Calu3 (cell line): ENCODE measurements around the gene NUB1. TPM values are rescaled to one million over a fixed set of nuclear protein-coding genes. Genes with fewer than 3 reads are reported as not detected.

Experiments used
- BruUV-seq: library from RNA; stranded (reverse); fragments of 400-500 nt; replicated peaks from 2 replicates; lab custom pipeline; 2021; lab: Mats Ljungman, UMichigan
- CTCF ChIA-PET: fragments of 300-600 bp; sonication (Branson Sonifier 250); formaldehyde crosslinking; loops from one replicate; lab custom pipeline; 2022; ENCODE audit warnings: antibody characterized with exemption; lab: Charles Lee
- DNase-seq: peaks from one replicate; pipeline ENCODE4 v3.0.0; 2022
- H3K27ac Mint-ChIP-seq: one replicate; pipeline ENCODE4 v1.8.0; 2022; ENCODE audit warnings: mixed read lengths; ENCODE audit not compliant: unreplicated experiment
- H3K27me3 Mint-ChIP-seq: one replicate; pipeline ENCODE4 v1.8.0; 2022; ENCODE audit warnings: mixed read lengths; ENCODE audit not compliant: unreplicated experiment
- H3K36me3 Mint-ChIP-seq: one replicate; pipeline ENCODE4 v1.8.0; 2022; ENCODE audit warnings: mild to moderate bottlenecking, moderate library complexity, mixed read lengths; ENCODE audit not compliant: insufficient read depth, unreplicated experiment
- H3K4me1 Mint-ChIP-seq: one replicate; pipeline ENCODE4 v1.8.0; 2022; ENCODE audit warnings: mild to moderate bottlenecking, low read depth, mixed read lengths; ENCODE audit not compliant: unreplicated experiment
- H3K4me3 Mint-ChIP-seq: one replicate; pipeline ENCODE4 v1.8.0; 2022; ENCODE audit warnings: mild to moderate bottlenecking, low read depth, moderate library complexity, mixed read lengths; ENCODE audit not compliant: unreplicated experiment
- H3K9me3 Mint-ChIP-seq: one replicate; pipeline ENCODE4 v1.8.0; 2022; ENCODE audit warnings: low read depth, mixed read lengths; ENCODE audit not compliant: unreplicated experiment
- CTCF ChIP-seq: fragments of 200-600 bp; IDR thresholded peaks from one replicate; pipeline ENCODE4 v1.8.0; 2022; ENCODE audit warnings: antibody characterized with exemption; ENCODE audit not compliant: unreplicated experiment
- intact Hi-C: fragments of 100-400 bp; cut with micrococcal nuclease; formaldehyde crosslinking; loops from one replicate; pipeline ENCODE4 v1.10.0; 2022; ENCODE audit not compliant: unreplicated experiment
- total RNA-seq: library from RNA; stranded (reverse); gene quantifications from 2 replicates; pipeline ENCODE4 v1.2.3, GENCODE V29; 2022

The NUB1 gene
- total RNA-seq, 1 experiment from 2014 or later, result 56.2 TPM

DNA sequence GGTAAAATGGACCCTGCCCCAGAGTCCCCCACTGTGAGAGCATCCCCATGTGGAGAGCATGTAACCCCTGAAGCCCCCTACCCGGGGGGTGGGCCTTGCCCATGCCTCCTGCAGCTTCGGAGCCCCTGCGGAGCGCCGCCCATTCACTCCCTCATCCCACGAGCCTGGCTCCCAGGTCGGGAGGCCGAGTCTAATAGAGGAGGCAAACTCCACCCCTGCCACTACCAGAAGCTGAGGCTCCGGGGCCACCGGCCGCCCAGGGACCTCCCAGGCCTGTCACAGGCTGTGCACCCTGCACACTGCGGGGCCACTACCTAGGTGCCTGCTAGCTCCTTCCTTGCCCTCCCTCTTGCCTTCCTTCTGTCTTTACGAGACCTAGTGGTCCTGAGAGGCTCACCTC is 50.8 kb downstream of the NUB1 start:
- no peak for TF ChIP-seq CTCF
- BruUV-seq, result no TSS peak
- Mint-ChIP-seq H3K4me3 (no peak overlapping the region), H3K27me3 (peaks cover 77% of the 10 kb centered on the region), H3K4me1 (peaks cover 6% of the 10 kb centered on the region), H3K36me3 (no peaks in the 10 kb centered on the region), H3K9me3 (no peaks in the 10 kb centered on the region), H3K27ac (no peak overlapping the region)
- CTCF ChIA-PET, result no interaction called here
- intact Hi-C loops, result no loop called here
- no peak for DNase-seq

GRCh38 chr7:151393031-151393977 is 51.7 kb downstream of the NUB1 start:
- Mint-ChIP-seq H3K27ac (no peak overlapping the region), H3K27me3 (peaks cover 84% of the 10 kb centered on the region), H3K36me3 (no peaks in the 10 kb centered on the region), H3K4me3 (no peak overlapping the region), H3K9me3 (no peaks in the 10 kb centered on the region), H3K4me1 (peaks cover 6% of the 10 kb centered on the region)
- CTCF ChIA-PET, result interaction anchor here (0.6 kb wide), 1 partner anchor 19 kb away, joined by 4 read pairs; no protein-coding TSS in a partner anchor
- DNase-seq, result no peak
- intact Hi-C loops, result no loop called here
- TF ChIP-seq CTCF, result no peak
- no TSS peak for BruUV-seq

DNA sequence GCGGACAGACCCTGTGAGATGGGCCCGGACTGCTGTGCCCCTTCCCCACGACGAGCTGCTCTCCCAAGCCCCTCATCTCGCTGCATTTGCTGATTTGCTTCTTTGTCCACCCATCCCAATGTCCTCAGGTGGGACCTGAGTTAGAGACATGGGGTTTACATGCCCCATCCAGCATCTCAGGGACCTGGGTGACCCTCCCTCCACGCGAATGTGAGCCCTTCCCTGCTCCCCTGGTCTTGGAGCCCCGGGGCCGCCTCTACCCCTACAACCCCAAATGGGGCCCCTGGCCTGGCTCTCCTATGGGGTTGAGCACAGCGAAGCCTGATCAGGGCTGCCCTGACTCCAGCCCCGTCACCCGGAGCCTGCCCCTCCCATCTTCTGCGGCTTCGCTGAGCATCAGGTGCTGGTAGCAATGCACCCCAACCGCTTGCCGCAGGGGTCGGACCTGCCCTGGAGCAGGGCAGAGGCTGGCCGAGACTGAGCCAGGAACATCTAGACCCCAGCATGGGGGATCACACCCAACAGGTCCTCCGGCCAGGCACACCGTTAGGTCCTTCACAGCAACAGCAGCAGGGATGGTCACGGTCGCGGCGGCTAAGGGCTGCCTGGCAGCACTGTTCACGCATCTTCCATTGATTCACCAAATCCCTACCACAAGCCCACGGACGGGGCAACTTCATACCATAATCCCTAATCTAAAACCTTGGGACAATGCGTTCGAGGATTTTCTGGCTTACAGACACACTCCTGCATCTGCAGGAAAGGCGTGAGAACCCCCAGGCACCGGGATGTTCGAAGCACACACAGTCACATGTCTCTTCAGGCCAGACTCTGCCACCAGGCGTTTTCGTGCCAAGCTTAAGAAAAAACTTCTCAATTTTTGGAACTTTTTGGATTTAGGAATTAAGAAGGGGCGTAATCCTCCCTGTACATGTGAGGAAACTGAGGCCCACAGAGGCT is 52.7 kb downstream of the NUB1 start:
- Mint-ChIP-seq H3K36me3 (no peaks in the 10 kb centered on the region), H3K9me3 (no peaks in the 10 kb centered on the region), H3K4me3 (no peak overlapping the region), H3K27me3 (peaks cover 84% of the 10 kb centered on the region), H3K27ac (no peak overlapping the region), H3K4me1 (peaks cover 6% of the 10 kb centered on the region)
- no TSS peak for BruUV-seq
- intact Hi-C loops, result no loop called here
- CTCF ChIA-PET, result interaction anchor here (0.5 to 0.6 kb wide), 2 partner anchors 18 to 79 kb away, joined by 3 to 4 read pairs; no protein-coding TSS in a partner anchor
- no peak for TF ChIP-seq CTCF
- DNase-seq, result no peak

DNA sequence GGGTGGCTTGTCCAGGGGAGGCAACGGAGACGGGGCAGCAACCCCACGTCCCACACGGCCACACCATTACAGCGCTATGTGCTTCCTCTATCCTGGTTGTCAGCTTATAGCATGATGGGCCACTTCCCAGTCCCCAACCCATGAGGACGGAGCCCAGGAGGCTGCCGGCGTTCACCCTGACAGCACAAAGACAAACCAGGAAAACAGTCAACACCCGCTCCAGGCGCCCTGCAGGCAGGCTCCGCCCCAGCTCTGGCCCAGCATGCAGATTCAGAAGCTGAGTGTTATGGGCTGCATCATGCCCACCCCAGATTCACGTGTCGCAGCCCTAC is 53.4 kb downstream of the NUB1 start:
- no TSS peak for BruUV-seq
- CTCF ChIA-PET, result interaction anchor here (0.5 kb wide), 1 partner anchor 80 kb away, joined by 3 read pairs; no protein-coding TSS in a partner anchor
- intact Hi-C loops, result no loop called here
- TF ChIP-seq CTCF, result no peak
- Mint-ChIP-seq H3K27me3 (peaks cover 84% of the 10 kb centered on the region), H3K4me3 (no peak overlapping the region), H3K4me1 (peaks cover 6% of the 10 kb centered on the region), H3K9me3 (no peaks in the 10 kb centered on the region), H3K36me3 (no peaks in the 10 kb centered on the region), H3K27ac (no peak overlapping the region)
- DNase-seq, result no peak
